H1 (cell line): ENCODE data around the gene LPCAT3.

Experiments
- EP300 ChIP-seq, 2 experiments: IDR thresholded peaks; 1 replicate in 1 of 2; 2 replicates in 1 of 2; pipeline ENCODE4 v1.6.1; 2011 to 2012; ENCODE audit warnings: low read depth in 2 of 2, low read length in 2 of 2, mild to moderate bottlenecking in 2 of 2, borderline replicate concordance in 1 of 2, inconsistent platforms in 1 of 2, moderate library complexity in 1 of 2
- JUND ChIP-seq: IDR thresholded peaks from 2 replicates; pipeline ENCODE4 v1.6.1; 2011; ENCODE audit warnings: mild to moderate bottlenecking, improper control_type of control experiment, low read length
- PHF8 ChIP-seq: fragments of 200-600 bp; sonication (generic); conservative IDR thresholded peaks from 2 replicates; pipeline ENCODE4 v1.7.1; 2012; ENCODE audit warnings: low read depth, mild to moderate bottlenecking, inconsistent platforms, low read length, moderate library complexity
- RAD21 ChIP-seq, 2 experiments: IDR thresholded peaks in 1 of 2; conservative IDR thresholded peaks in 1 of 2; 2 replicates each; pipeline ENCODE4 v1.6.1; 2011; ENCODE audit warnings: low read depth in 2 of 2, low read length in 2 of 2, improper control_type of control experiment in 1 of 2, inconsistent platforms in 1 of 2, mild to moderate bottlenecking in 1 of 2, moderate library complexity in 1 of 2
- RFX5 ChIP-seq: IDR thresholded peaks from 2 replicates; pipeline ENCODE4 v1.6.1; 2011; ENCODE audit warnings: low read depth, low read length, improper control_type of control experiment, borderline replicate concordance
- SIRT6 ChIP-seq: IDR thresholded peaks from one replicate; pipeline ENCODE4 v1.7.1; 2012; ENCODE audit warnings: low read length, inconsistent platforms
- TAF1 ChIP-seq: IDR thresholded peaks from 2 replicates; pipeline ENCODE4 v1.6.1; 2011; ENCODE audit warnings: mild to moderate bottlenecking, low read depth, low read length
- TF ChIP-seq, protein P1 (sequence below), 3 experiments: IDR thresholded peaks; 1 replicate in 2 of 3; 2 replicates in 1 of 3; pipeline versions ENCODE4 v1.5.1 to v1.6.1; 2011; ENCODE audit warnings: low read length in 3 of 3, mild to moderate bottlenecking in 3 of 3, inconsistent platforms in 2 of 3, low read depth in 1 of 3, moderate library complexity in 1 of 3; ENCODE audit not compliant: insufficient read depth in 1 of 3; ENCODE audit errors: control extremely low read depth in 1 of 3

DNA sequence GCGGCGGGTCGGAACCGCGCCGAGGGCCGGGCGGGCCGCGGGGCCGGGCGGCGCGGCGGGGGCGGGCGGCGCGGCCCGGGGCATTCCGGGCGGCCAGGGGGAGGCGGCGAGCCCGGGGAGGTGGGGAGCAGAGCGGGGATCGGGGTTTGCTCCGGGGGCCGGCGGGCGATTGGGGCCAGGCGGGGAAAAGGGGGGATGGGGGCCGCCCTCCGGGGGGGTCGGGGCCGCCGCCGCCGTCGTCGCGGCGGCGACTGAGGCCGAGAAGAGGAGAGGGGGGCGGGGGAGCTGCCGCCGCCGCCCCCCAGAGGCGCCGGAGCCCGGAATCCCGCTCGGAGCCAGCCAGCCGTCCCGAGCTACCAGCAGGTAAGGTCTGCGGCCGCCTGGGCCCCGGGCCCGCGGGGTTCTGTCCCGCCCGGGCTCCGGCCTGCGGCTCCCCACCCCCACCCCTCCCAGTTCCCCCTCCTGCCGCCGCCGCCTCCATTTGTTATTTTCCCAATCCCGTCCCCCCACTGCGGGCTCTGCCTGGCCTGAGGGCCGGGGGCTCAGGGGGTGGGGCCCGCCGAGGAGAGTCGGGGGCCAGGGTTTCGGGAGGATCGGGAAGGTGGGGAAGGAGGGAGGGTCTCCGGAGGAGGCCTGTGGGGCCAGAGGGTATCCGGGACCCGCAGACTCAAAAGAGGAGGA is 90.1 kb downstream of the LPCAT3 start:
- no peak for TF ChIP-seq SIRT6
- no peak for TF ChIP-seq JUND
- TF ChIP-seq EP300 (IDR thresholded peaks at IDR 0.05; ENCODE audit: borderline replicate concordance in 1 of 2, low read depth in 2 of 2, low read length in 2 of 2), result no peak
- no peak for TF ChIP-seq RAD21 (IDR thresholded peaks at IDR 0.05 in 1 of 2, conservative IDR thresholded peaks at IDR 0.05 in 1 of 2; ENCODE audit: low read depth in 2 of 2, low read length in 2 of 2)
- no peak for TF ChIP-seq RFX5
- 0 out of 2 replicates have a peak, but pooled peaks have one; percentile 13 for TF ChIP-seq TAF1
- TF ChIP-seq, protein P1, sequence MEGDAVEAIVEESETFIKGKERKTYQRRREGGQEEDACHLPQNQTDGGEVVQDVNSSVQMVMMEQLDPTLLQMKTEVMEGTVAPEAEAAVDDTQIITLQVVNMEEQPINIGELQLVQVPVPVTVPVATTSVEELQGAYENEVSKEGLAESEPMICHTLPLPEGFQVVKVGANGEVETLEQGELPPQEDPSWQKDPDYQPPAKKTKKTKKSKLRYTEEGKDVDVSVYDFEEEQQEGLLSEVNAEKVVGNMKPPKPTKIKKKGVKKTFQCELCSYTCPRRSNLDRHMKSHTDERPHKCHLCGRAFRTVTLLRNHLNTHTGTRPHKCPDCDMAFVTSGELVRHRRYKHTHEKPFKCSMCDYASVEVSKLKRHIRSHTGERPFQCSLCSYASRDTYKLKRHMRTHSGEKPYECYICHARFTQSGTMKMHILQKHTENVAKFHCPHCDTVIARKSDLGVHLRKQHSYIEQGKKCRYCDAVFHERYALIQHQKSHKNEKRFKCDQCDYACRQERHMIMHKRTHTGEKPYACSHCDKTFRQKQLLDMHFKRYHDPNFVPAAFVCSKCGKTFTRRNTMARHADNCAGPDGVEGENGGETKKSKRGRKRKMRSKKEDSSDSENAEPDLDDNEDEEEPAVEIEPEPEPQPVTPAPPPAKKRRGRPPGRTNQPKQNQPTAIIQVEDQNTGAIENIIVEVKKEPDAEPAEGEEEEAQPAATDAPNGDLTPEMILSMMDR (IDR thresholded peaks at IDR 0.05; ENCODE audit: control extremely low read depth in 1 of 3, insufficient read depth in 1 of 3, low read depth in 1 of 3, low read length in 3 of 3), result no peak
- no peak for TF ChIP-seq PHF8
